ENCODE data around the gene SETBP1.
A peak's percentile ranks its signal among the peaks of the same experiment; 100 is the strongest.

Gene SETBP1

DNA sequence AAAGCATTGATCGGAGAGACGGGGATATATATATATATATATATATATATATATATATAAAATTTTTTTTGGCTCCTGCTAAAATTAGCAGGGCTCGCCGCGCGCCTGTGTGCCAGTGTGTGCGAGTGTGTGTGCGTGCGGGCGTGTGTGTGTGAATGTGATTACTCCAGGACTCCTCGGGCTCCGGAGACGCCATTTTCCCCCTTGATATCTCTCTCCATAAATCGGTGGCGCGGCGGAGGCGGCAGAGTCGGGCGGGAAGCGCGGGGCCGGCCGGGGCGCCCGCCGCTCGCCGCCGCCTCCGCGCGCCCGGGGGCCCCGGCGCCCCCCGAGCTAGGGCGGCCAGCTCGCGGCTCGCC, 795 bp upstream of the SETBP1 start:
- no peak for DNase-seq

DNA sequence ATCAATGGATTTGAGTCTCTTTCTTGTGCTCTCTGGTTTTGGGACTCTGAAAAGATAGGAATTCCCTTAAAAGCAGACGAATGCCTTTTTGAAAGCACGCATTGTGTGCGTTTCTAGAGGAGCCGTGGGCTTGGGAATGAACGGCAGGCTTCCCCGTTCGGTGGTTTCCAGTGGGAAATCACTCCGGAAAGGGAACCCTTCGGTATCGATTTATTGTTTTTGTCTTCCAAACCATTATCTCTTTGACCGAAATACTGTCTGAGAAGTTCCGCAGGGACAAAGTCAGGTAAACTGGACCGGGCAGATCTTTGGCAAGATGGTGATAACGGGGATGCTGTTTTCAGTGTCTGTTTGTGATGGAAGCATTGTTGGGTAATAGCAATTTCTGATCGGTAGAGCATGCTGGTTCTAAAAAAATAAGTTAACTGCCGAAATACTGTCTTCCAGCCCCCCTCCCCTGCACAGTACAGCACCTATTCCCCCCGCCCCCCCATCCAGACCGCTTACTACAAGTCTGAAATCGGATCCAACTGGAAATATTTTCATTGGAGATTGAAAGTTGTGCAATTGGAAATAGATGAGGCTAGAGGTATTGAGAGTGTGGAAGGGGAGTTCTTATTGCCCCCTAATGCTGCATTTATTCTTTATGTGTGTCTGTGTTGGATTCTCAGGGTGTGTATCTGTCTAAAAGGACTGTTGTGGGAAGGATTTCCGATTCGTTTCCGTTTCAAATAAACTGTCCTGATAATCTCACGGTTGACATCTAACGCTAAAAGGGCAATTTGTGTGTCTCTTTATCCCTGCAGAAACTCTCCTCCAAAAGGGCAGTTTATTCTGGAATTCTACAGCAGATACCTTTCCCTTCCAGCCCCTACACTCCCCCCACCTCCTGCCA, 635 bp downstream of the SETBP1 start:
- no peak for DNase-seq

DNA sequence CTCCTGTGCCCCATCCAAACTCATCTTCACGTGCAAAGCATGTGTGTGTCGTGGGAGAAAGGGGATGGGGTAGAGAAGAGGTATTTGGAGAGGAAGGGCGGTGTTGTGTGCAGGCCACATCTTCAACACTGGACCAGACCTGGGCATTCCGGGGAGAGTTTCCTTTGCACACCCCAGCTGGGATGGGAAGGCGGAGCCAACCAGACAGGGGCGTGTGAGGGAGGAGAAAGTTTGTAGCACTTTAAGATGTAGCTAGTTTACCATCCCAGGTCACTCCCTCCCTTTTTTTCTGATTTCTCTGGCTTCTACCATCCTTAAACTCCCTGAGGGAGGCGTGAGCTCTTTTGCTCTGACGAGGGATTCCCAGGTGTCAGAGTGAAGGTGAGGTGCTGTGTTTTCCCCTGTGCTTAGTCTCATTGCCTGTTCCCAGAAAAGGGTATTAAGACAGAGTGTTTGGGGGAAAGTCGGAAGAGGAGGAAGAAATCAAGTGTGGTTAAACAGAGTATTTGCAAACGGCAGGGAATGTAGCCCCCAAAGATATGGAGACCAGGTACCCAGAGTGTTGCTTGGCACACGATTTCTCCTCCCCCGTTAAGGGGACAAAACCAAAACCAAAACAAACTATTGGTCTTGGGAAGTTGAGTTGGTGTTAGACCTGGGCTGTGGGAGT, 1.6 kb downstream of the SETBP1 start:
- DNase-seq = no peak

DNA sequence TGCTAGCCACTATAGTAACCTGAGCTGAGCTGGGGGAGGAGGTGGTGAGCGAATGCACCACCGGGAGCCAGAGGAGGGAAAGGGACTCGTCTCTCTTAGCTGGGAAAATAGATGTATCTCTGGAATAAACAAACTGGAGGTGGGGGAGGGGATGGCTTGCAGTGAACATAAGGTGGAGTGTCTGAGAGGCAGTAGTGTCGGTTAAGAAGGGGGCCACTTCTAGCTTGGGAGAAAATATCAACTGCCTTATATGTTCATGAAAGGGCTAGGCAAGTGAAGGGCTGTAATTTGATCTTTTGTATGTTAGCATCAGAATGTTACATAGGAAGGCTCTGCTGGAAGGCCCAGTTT, 2.2 kb downstream of the SETBP1 start:
- DNase-seq = peak; percentile 71

DNA sequence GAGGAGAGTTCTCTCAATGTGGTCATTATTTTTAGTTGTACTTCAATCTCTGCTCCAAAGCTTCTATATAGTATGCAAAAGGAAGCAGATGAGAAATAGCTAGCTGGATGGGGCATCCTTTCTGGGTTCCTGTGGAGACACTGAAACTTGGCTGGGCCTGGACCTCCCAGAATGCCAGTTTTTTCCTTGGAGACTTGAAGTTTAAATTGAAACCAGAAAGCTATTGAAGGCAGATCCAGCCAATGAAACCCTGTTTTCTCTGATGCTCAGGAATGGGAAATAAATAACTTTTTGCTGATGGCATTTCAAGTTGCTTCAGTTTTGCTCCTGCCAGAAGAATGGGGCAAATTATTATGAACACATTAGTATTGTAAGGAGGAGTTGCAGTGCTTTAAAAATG, 2.9 kb downstream of the SETBP1 start:
- DNase-seq = no peak

DNA sequence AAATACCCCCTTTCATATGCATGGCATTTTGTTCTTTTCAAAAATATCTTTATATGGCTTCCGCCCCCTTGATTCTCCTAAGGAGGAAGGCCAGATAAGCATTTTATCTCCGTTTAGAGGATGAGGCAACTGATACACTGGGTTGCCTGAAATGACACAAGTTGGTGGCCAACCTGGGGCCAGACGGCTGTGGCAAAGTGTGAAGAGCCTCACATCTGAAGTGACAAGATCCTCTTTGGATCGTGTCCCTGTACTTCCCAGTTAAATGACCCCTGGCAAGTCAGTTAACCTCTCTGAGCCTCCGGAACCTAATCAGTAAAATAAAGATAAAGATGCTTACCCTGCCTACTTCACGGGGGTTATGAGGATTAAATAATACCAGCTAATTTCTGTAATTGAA, 4.6 kb downstream of the SETBP1 start:
- DNase-seq = no peak

DNA sequence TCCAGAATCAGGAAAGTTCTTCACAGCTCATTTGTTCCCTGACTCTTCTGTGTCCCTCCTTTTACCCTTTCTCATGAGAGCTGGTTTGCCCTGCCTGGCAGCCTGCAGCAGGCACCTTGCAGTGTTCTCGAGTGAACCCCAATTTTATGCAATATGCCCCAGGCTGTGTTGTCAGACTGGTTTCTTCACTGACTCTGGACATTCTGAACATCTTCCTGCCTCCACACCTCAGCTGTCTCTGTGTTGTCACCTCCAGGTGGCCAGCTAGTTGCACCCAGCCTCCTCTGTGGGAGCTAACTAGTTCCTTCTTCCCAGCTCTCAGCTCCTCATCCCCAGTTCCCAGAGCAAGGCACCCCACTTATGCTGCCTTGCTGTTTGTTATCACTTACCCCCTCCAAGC, 5.5 kb downstream of the SETBP1 start:
- DNase-seq = no peak

DNA sequence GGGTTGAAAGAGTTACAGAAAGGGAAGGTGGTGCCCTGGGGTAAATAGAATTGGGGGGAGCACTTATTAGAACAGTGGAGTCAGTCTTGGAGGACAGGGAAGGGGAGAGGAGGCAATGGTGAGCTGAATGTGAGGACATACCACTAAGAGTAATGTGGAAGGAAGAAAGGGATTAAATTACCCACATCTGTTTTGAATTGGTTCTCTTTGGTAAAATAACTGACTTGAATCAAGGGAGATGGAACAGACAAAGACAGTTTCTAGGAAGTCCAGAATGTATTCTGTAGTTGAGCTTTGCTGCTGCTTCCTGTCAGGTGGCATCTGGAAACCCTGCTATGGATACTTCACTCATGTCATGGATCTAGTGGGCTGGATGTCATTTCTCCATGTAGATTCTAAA, 6.7 kb downstream of the SETBP1 start:
- DNase-seq = no peak

DNA sequence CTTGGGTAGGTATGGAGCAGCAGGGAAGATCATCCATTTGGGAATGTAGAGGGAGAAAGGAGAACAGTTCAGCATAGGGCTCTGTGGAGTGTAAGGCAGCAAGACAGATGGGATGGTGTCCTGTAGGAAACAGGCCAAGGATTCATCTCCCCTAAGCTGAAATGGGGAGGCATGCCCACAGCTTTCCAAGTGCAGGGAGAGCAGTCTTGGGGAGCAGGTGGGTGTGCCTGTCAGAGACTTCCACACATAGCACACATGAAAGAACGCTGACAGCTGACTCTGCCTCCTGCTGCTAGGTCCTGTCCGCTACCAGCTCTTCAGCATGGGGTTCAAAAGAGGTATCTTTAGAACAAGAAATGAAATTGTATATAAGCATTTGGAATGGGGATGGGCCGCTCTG, 9.0 kb downstream of the SETBP1 start:
- no peak for DNase-seq

DNA sequence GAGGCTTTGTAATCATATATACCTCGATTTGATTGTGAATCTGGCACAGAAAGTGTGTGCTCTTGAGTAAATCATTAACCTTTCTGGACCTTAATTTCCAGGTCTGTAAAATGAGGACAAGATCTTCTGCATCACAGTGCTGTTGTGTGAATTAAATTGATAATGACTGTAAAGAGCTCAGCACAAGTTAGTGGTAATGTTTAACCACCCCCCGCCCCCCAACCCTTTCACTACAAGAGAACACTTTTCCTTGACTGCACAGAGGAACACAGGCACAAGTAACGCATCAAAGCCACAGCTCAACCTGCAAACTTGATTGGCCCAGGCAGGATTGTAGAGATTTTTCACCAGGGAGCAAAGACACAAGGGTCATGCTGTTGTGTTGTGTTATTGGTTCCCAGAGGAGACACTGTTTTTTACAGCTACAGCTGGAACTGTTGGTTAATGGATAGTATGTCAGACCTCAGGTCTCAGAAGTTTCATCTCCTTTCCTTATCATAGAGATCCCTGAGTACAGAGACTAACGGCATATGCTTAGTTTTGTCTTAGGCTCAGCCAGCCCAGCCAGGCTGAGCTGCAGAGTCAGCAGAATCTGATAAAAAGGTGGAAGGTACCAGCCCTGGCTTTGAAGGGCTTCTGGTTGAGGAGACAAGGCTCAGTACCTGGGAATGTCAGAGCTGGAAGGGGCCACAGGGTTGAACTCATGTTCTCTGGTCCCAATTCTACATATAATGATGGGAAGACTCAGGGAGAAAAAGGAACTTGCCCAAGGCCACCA, 10.6 kb downstream of the SETBP1 start:
- no peak for DNase-seq

DNA sequence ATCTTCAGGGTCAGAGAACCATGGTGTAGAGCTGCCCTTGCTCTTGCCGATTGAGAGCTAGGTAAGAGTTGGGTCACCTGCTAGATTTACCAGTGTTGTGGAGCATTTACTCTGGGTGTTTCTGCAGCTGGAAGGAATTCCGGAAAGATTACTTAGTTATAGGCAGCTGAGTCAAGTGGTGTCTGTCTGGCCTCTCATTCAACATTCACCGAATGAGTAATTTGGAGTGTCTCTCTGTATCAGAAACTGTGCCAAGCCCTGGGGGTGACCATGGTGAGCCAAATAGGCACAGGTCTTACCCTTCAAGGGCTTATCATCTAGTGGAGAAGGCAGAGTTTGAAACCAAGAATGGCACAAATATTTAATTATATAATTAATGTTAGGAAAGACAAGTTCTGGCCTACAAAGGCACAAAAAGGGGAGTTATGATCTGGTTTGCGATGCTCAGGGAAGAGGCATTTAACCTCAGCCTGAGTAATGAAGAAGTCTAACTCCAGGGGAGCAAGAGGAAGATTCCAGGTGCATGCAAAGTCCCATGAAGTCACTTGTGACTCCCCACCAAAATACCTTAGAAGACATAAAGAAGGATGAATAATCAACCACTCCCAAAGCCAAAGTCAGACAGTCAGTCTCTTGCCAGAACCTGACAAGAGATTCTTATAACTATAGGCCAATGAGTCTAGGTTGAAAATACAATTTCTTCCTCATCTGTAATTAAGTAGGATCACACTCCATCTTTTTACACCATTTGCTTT, 12.5 kb downstream of the SETBP1 start:
- DNase-seq = no peak

DNA sequence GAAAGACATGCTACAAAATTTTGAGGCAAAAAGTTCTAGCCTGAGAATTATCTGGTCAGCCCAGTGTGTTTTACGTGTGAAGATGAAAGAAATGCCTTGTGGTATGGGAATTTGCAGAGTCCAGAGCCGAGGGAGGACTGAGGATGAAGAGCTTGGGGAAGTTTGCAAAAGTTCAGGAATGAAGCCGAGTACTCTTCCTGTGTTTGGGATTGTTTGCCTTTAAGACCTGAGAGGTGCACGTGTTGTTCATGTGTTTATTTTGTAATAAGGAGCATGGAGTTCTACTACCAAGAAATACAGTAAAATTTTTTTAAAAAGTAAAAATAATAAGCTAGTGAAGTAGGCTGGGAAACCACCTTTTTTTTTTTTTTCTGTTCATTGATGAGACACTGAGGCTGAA, 14.8 kb downstream of the SETBP1 start:
- DNase-seq = no peak

DNA sequence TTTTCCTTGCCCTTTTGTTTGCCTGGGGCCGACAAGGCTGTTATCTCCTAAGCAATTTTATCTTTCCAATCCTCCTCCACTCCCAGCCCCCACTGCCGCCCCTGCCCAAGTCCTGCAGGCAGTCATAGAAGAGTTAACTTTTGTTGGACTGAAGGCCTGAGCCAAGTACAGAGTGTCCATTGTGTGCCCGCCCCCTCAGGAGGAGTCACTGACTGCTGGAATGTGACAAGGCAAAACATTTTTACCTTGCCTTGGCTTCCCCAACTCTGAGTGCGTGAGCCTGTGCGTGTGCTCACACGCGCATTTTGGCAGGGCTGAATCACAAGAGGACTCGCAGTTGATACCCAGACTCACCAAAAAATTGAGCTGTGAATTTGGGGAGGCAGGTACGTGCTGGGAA, 16.2 kb downstream of the SETBP1 start:
- DNase-seq = no peak

DNA sequence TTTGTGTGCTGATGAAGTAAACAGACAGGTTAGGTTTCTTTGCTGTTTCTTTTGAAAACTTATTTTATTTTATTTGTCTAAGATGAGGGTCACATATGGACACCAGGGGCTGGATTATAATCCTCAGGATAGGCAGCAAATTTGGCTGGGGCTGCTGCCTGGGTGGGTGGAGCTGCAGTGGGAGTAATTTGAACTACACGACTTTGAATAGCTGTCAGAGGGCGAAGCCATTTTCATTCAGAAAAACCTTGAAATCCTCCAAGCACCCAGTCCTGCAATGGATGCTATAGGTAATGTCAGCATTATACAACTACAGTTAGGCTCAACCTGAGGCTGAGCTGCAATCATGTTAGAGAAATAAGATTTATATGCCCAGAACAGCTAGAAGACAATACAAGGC, 16.6 kb downstream of the SETBP1 start:
- DNase-seq = no peak

DNA sequence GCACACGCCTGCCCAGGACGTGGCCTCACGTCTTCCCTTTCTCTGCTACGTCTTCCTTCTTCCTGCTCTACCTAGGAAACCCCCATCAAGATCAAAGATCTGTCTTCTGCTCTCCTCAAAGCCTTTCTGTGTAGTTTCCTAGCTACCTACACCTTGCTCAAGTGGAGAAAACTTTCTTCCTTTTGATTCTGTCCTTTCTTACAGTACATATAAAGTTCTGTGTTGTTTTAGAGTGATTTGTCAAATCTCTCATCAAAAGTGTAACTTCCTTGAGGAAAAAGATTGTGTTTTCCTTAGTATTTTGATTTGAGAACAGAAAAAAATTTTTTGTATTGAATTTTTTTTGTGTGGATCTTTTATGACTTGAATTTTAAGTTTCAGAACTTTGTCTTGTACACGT, 17.8 kb downstream of the SETBP1 start:
- DNase-seq = no peak

DNA sequence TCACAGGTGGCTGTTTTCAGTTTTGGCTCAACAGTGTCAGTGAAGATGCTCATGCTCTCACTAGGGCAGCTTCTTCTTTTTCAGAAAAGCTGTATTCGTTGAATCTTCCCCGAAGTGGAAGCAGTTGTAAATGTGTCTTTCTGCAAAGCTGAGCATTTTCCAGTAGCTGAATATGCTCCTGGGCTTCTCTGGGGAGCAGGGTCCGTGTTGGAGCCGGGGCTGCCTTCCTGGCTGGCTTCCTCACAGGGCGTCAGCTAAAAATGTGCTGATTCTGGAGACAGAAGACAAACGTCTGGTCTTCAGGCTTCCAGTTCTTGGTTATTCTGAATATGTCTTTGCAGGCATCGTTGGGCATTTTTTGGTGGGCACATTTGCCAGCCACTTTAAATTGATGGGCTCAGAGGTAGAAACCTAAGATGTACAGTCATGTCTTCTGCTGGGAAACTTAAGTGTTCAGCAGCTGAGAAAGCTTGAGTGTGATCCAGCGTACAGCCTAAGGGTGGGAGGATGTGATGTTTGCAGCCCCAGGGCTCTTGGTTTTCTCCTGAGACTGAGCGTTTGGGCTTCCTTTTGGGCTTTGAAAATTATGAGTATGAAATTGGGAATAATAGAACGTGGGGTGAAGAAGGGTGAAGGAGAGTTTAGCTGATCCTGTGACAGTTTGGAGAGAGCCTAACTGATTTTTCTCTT, 19.0 kb downstream of the SETBP1 start:
- DNase-seq = no peak

DNA sequence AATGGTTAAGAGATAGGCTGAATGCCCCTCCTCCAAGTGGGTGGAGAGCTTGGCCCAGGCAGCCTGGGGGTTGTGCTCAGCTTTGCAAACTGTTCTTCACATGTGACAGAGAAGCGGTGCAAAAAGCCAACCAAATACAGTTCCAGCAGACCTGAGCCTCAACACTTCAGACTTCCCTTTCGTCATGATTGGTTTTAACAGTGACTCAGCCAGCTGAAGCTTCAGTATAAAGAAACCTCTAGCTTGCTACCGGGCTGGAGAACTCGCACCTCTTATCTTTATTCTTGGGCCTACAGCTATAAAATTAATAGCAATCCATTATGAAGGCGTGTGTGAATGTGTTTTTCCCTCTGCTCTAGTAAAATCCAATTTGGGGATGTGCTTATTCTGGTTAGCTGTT, 20.0 kb downstream of the SETBP1 start:
- no peak for DNase-seq

DNA sequence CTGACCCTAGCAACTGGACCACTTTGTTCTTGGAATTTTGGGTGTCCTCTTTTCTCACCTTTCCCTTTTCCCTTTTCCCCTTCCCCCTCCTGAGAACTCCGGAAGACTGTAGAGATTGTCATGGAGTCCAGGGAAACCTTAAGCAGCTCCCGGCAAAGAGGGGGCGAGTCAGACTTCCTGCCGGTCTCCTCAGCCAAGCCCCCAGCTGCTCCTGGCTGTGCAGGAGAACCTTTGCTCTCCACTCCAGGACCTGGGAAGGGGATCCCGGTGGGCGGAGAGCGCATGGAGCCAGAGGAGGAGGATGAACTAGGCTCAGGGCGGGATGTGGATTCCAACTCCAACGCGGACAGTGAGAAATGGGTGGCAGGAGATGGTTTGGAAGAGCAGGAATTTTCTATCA, 20.5 kb downstream of the SETBP1 start:
- DNase-seq = no peak

DNA sequence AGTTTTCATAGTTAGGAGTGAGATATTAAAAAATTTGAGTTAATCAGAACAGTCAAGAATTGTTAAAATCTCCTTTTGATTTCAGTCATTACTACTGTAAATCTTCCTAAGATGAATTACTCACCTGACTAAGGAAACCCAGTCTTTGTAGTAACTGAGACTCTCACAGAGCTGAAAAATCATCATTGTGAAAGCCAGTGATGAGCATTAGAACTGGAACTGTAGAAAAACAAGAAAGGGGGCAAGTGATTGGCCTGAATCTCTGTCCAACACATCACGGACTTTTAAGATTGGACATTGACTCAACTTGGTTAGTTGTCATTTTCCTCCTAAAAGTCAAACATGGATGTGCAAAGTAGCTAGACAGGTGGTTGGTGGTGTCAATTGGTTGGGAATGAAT, 21.9 kb downstream of the SETBP1 start:
- no peak for DNase-seq

DNA sequence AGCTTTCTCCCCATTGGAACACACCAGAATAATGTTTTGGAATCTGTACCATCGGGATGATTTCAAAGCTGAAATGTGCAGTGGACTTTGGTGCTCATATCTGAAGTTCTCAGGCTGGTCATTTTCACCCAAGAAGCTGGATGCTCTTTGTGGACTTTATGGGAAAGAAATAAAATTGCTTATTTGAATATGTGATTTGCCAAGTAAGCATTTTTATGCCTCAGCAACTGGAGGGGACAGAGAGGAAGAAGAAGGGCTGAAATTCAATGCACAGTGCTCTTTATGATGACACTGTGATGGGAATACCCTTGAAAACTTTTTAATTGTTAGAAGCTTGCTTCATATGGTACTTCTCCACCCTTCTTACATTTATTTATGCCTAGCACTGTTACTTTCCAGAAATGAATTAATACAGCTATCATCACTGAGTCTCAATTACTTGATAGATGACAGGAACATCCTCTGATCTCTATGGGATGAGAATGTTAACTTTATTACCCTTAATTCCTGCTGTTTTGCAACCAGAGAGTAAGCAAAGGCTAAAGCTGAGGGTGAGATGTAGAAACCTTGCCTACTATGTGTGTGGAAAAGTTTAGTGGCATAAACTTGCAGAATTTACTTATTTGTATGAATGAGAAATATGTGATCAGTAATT, 23.6 kb downstream of the SETBP1 start:
- no peak for DNase-seq

DNA sequence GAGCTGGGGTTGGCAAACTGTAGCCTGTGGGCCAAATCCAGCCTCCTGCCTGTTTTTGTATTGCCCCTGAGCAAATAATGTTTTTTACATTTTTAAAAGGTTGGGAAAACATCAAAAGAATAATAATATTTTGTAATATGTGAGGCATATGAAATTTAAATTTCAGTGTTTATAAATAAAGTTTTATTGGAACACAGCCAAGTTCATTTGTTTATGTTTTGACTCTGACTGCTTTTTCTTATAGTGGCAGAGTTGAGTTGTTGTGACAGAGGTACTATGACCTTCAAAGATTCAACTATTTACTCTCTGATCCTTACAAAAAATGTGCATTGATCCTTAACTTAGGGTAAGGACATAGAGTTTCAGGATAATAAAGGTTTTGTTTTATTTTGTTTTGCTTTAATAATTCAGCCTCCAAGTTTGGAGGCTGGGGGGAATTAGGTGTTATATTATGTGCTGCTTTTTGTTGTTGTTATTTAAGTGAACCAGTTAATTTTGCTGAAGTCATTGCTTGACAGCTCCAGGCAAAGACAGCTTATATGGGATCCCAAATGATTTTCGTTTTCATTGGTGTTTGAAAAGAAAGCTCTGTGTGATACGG, 24.5 kb downstream of the SETBP1 start:
- no peak for DNase-seq

Data from NCI-H2029 treated with DMSO at 0.1 percent for 48 hours (cell line).